Putamen (tissue), 1 donor: ENCODE measurements around the gene COL4A2.

Source experiments
- DNase-seq: peaks from one replicate; pipeline ENCODE4 v3.0.0-alpha.2; 2016; ENCODE audit warnings: low spot score

The COL4A2 gene

GRCh38 chr13:110322126-110322827 lies 15.2 kb downstream of the COL4A2 start:
- DNase-seq: no peak

DNA sequence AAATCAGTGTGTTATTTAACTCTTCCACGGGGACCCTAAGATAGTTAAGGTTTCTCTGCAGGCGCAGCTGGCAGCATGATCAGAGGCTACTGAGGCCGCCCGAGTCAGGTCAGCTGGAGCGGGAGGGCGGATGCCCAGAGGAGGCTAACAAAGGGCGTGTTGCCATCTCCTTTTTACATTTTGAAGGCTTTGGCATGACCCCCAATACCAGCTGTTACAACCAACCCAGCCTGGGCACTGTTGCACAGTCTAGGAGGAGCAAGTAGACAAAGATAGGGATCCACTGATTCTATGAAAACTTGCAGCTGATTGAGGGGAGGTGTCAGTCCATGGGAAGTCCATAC lies 15.7 kb downstream of the COL4A2 start:
- DNase-seq: no peak

- no peak for DNase-seq
These were observed 16.2 kb downstream of the COL4A2 start for GRCh38 chr13:110323172-110323891.

DNA sequence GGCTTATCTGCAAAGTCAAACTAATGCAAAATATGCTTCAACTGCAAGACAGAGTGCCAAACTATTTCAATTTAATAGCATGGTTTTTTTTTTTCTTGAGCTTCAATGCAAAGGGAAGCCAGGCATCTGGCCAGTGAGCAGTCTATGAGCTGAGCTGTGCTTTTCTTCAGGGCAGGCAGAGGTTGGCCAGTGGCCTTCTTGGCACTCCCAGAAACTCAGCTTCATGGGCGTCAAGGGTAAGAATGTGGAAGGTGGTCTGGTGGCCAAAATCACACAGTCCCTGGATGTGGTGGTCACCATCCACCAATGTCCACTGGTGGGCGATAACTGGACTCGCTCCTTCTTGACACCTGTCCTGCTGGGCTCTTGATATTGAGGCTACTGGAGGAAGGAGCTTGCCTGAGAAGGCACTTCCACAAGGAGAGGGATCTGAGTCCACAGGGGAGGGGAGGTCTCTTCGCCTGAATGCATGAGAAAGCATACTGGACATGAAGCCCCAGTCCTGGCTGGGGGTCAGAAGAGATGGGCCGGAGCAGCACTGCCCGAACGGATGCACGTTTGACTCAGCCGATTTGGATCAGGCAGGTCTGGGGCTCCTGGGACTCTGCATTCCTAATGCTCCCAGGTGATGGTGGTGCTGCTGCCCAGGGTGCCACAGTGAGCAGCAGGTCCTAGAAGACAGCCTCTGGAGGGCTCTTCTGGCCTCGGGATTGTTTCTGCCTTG lies 17.1 kb downstream of the COL4A2 start:
- DNase-seq: no peak

GRCh38 chr13:110326263-110326904 lies 19.3 kb downstream of the COL4A2 start:
- DNase-seq: no peak

DNA sequence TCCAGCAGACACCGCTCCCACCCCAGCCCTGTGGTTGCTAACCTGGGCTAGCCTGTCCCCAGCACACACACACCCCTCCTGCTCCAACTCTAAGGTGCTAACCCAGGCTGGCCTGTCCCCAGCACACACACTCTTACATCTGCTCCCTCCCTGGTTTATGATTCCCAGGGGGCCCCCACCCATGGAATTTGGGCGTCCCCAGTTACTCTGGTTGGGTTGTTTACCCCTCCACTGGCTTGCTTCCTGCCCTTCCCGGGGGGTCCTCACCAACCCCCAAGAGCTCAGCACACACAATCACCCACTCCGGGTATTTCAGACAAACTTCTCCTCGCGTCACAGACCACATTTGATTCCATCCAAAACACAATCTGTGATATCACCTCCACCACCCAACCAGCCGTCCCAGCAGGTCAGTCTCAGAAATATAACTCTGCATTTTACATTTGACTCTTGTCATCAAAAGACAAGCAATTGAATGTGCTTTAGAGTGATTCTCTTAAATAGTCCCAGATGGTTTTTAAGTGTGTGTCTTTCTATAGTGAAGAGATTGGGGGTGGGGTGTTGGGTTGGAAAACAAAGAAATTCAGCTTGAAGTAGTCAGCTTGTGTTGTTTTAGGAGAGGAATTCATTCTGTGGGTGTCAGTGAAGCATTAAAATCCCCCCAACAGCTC lies 20.1 kb downstream of the COL4A2 start:
- no peak for DNase-seq

DNA sequence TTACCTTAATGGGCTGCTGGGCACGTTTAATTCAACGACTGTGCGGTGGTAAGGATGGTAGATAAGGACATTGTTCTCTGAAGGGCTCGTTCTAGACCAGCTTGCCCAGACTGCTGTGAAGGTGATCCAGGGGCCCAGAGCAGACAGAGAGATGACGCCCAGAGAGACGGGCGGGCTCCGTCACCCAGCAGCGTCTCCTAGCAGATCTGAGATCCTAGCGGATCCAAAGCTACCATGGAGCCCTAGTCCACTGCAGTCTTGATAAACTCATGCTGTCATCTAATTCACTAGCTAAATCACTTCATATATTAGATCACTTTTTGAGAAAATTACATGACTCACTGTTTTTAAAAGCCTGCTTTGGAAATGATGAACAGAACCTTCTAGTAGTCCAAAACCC lies 21.5 kb downstream of the COL4A2 start:
- DNase-seq: no peak

DNA sequence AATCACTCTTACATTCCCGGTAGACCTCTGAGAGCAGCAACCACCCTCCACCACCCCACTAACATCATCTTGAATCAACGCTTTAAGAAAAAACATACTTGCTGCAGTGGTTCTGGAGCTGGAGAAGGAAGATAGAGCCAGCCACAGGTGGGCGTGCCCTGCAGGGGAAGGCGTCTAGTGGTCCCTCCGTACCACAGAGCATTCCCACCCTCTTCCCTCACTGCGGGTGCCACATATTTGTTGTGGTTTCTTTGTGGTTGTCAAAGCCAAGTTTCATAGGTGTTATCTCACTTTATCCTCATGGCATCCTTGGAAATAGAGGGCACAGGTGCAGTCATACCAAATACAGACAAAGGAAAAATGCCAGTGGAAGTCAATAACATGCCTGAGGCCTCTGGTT lies 22.2 kb downstream of the COL4A2 start:
- no peak for DNase-seq

DNA sequence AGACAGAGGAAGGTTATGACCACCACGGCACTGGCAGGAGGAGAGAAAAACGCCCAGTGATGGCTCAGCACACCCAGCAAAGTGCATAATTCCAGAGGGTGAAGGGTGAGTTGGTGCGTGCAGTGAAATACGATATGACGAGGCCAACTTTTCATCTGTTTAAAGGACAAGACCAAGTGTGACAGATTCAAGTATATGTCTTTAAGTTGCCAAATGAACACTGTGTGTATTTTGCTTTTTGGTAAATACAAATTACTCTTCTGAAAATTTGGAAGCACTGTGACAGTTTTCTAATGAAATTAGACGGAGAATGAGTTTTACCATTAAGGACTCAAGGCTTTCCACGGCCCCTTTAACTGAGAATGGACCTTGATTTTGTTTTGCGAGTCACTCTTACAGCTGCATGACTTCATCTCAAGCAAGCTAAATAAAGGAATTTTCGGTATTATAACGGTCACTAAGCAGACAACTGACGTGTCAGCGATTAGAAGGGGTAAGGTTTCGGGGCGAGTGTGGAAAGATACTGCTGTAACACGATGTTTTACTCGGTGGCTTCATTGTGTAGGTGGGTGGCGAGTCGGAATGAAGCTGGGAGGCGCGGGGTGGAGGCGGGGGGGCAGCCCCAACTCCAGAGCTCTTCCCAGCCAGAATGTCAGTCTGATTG lies 22.8 kb downstream of the COL4A2 start:
- no peak for DNase-seq

DNA sequence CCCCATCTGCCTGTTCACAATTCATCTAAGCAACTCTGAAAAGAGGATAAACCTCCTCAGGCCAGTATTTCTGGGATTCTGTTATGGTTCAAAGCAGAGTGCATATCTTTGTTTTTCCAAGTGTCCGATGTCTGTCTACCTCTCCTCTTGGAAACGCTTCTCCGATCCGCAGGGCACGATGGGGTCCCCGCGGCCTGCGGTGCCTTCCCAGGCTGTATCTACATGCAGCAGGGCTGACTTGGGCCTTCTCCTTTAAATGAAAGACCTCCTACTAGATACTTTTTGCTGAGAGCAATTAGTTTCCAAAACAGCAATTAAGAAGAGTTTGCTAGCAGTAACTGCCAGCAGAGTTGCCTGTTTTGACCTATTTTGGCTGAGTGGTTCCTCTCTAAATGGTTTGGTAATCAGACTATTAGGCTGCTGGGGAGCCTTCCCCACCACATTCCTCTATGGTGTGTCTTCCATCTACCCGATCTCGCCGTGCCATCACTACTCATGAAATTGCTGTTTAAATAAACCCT lies 23.5 kb downstream of the COL4A2 start:
- DNase-seq: no peak

- DNase-seq: no peak
These were observed 24.3 kb downstream of the COL4A2 start for GRCh38 chr13:110331362-110331761.

DNA sequence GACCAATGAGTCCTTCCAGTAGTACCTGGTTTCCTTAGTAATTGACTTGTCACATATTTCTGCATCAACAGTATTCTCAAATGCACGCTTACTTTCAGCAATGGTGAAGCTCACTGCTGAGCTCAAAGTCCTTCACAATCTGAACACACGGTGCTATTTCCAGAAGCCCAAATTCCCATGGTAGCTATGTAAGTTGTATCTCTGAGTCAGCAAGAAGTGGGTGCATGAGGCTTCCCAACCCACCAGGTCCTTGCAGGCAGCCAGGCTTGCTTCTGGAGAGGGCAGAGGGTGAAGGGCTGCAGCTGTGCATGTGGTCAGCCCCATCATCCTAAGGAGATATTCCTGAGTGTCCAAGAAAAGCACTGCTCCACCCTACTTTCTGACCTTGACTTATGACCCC lies 25.7 kb downstream of the COL4A2 start:
- no peak for DNase-seq

GRCh38 chr13:110333837-110334236 lies 26.8 kb downstream of the COL4A2 start:
- no peak for DNase-seq

- DNase-seq: no peak
These were observed 27.2 kb downstream of the COL4A2 start for GRCh38 chr13:110334256-110334655.

DNA sequence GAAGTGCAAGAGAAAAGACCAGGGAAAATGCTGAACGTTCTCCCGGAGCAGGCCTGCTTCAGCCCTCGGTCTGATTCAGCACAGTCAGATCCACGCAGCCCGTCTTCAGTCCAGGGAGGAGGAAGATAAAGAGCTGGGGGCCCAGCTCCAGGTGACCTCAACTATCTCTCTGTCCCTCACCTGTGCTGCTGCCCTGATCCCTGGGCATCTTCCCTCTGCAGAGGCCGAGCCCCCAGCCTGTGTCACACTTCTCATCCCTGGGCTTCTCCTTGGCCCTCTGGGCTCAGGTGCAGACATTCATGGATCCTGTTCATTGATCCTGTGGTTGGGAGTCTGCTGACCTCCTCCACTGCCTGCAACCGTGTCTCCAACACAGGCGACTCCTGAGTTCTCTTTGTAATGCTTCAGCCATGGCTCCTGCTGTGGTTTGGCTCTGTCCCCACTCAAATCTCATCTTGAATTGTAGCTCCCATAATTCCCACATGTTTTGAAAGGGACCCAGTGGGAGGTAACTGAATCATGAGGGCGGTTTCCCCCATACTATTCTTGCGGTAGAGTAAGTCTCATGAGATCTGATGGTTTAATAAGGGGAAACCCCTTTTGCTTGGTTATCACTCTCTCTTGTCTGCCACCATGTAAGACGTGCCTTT lies 27.9 kb downstream of the COL4A2 start:
- DNase-seq: no peak

GRCh38 chr13:110336108-110336507 lies 29.0 kb downstream of the COL4A2 start:
- no peak for DNase-seq

DNA sequence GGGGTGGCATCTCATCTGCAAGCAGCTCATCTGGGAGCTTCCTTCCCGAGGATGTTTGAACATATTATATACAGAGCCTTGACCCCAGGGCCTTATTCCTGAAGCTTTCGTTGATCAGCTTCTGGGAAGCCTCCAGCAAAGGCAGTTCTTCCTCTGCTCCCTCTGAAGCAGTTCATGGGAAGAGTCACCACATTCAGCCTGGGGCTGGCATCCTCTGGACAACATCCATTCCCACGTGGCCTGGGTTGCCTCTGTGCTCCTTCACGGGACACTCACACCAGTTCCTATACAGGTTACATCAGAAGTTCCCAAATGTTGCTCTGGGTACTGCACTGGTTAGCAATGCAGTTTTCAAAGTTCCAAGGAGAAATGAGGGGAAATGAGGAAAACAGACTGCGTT lies 29.6 kb downstream of the COL4A2 start:
- no peak for DNase-seq

- no peak for DNase-seq
These were observed 30.2 kb downstream of the COL4A2 start for GRCh38 chr13:110337247-110337646.

GRCh38 chr13:110338441-110339101 lies 31.5 kb downstream of the COL4A2 start:
- DNase-seq: peak; percentile 14

DNA sequence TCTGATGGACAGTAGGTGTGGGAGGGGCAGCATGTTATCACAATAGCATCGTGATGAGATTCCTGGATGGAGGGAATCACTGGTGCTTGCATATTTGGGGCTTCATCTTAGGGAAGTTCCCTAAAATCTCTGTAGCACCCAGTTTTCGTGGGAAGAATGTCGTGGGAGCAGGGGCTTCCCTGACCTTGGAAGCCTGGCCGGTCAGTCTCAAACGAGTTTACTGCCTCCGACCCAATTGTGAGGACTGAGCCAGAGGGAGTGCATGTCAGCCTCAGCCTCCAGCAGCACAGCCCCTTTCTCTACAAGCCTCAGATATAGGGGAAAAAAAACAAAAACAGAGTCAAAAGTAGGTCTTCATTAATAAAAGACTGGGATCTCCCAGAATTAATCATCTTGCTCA lies 32.2 kb downstream of the COL4A2 start:
- DNase-seq: no peak
